Measurements from ENCODE around the gene INPP1.
A peak's percentile ranks its signal among the peaks of the same experiment; 100 is the strongest.

The INPP1 gene

DNA sequence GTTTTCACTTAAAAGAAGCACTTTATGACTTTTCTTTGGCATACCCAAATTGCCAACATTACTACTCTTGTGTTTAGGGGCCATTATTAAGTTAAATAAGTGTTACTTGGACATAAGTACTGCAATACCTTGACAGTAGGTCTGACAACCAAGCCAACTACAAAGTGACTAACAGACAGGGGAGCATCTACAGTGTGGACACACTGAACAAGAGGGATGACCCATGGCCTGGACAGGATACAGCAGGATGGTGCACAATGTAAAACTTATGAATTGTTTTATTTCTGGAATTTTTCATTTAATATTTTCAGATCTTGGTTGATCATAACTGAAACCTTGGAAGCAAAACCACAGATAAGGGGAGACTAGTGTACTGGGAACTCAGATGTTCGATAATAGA is 4.0 kb upstream of the INPP1 start:
- Histone ChIP-seq H3K4me2 (ENCODE audit: low read length) (no peak overlapping the region), H3K9ac (ENCODE audit: low read length) (no peak overlapping the region), H3K36me3 (ENCODE audit: insufficient read depth, low read length) (no peaks in the 10 kb centered on the region), H3K27me3 (ENCODE audit: insufficient read depth, low read length) (no peaks in the 10 kb centered on the region), H3K9me2 (ENCODE audit: low read depth, low read length) (no peaks in the 10 kb centered on the region), H4K20me1 (ENCODE audit: insufficient read depth, low read length) (no peaks in the 10 kb centered on the region), H3K79me2 (ENCODE audit: insufficient read depth, low read length) (no peaks in the 10 kb centered on the region), H3K4me1 (ENCODE audit: insufficient read depth, low read length, severe bottlenecking) (peaks cover 9% of the 10 kb centered on the region), H3F3A (ENCODE audit: insufficient read depth, low read length) (no peaks in the 10 kb centered on the region), H2AFZ (ENCODE audit: low read length) (no peak overlapping the region), H3K27ac (ENCODE audit: low read depth, low read length, poor library complexity, severe bottlenecking) (no peak overlapping the region), H3K4me3 (ENCODE audit: low read depth, low read length, poor library complexity, severe bottlenecking) (no peak overlapping the region), H3K9me3 (ENCODE audit: low read length) (no peaks in the 10 kb centered on the region)
- no peak for TF ChIP-seq EZH2 (IDR thresholded peaks at IDR 0.05; ENCODE audit: borderline replicate concordance, low read length)

- H3K27ac ChIP-seq (ENCODE audit: low read depth, low read length, poor library complexity, severe bottlenecking) = no peak overlapping the region
- no peak overlapping the region for H3K4me2 ChIP-seq (ENCODE audit: low read length)
- H3F3A ChIP-seq (ENCODE audit: insufficient read depth, low read length) = no peaks in the 10 kb centered on the region
These were observed 3.0 kb upstream of the INPP1 start for GRCh38 chr2:190340369-190340768.

DNA sequence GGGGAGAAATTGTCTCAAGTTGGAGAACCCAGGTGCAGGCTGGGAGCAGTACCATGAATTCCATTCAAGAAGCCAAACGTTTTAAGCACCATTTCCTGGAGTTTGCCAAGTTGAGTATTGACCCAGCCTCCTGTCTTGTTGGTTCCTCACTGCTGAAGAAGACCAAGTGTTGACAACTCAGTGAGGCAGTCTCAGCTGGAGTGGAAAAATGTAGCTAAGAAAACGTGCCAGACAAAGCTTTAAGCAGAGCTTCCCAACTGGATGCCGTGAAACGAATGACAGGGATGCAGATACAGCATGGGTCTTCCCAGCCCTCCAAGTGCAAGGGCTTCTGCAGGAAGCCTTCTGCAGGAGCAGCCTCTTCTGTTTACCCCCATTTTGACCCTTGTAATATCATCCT is 778 bp upstream of the INPP1 start:
- Histone ChIP-seq H3K4me2 (ENCODE audit: low read length) (no peak overlapping the region), H3K4me3 (ENCODE audit: low read depth, low read length, poor library complexity, severe bottlenecking) (no peak overlapping the region), H3K27ac (ENCODE audit: low read depth, low read length, poor library complexity, severe bottlenecking) (no peak overlapping the region), H3K9me3 (ENCODE audit: low read length) (no peaks in the 10 kb centered on the region), H4K20me1 (ENCODE audit: insufficient read depth, low read length) (no peaks in the 10 kb centered on the region), H3K27me3 (ENCODE audit: insufficient read depth, low read length) (no peaks in the 10 kb centered on the region), H3F3A (ENCODE audit: insufficient read depth, low read length) (no peaks in the 10 kb centered on the region), H3K9me2 (ENCODE audit: low read depth, low read length) (no peaks in the 10 kb centered on the region), H2AFZ (ENCODE audit: low read length) (no peak overlapping the region), H3K9ac (ENCODE audit: low read length) (no peak overlapping the region), H3K79me2 (ENCODE audit: insufficient read depth, low read length) (no peaks in the 10 kb centered on the region), H3K36me3 (ENCODE audit: insufficient read depth, low read length) (no peaks in the 10 kb centered on the region), H3K4me1 (ENCODE audit: insufficient read depth, low read length, severe bottlenecking) (peaks cover 14% of the 10 kb centered on the region)
- TF ChIP-seq EZH2 (IDR thresholded peaks at IDR 0.05; ENCODE audit: borderline replicate concordance, low read length) (no peak), CTCF (IDR thresholded peaks at IDR 0.05; ENCODE audit: low read length) (no peak)

More at GRCh38 chr2:190340369-190340768, 3.0 kb upstream of the INPP1 start:
- Histone ChIP-seq H3K4me1 (ENCODE audit: insufficient read depth, low read length, severe bottlenecking) (peaks cover 14% of the 10 kb centered on the region), H3K9me2 (ENCODE audit: low read depth, low read length) (no peaks in the 10 kb centered on the region), H3K79me2 (ENCODE audit: insufficient read depth, low read length) (no peaks in the 10 kb centered on the region), H3K4me3 (ENCODE audit: low read depth, low read length, poor library complexity, severe bottlenecking) (no peak overlapping the region), H2AFZ (ENCODE audit: low read length) (no peak overlapping the region), H4K20me1 (ENCODE audit: insufficient read depth, low read length) (no peaks in the 10 kb centered on the region), H3K9ac (ENCODE audit: low read length) (no peak overlapping the region), H3K36me3 (ENCODE audit: insufficient read depth, low read length) (no peaks in the 10 kb centered on the region), H3K27me3 (ENCODE audit: insufficient read depth, low read length) (no peaks in the 10 kb centered on the region), H3K9me3 (ENCODE audit: low read length) (no peaks in the 10 kb centered on the region)
- TF ChIP-seq EZH2 (IDR thresholded peaks at IDR 0.05; ENCODE audit: borderline replicate concordance, low read length) = no peak
- TF ChIP-seq CTCF (IDR thresholded peaks at IDR 0.05; ENCODE audit: low read length) = no peak

GRCh38 chr2:190343089-190343535 is 277 bp upstream of the INPP1 start:
- no peaks in the 10 kb centered on the region for H3K9me3 ChIP-seq (ENCODE audit: low read length)
- TF ChIP-seq EZH2 (IDR thresholded peaks at IDR 0.05; ENCODE audit: borderline replicate concordance, low read length) (no peak), CTCF (IDR thresholded peaks at IDR 0.05; ENCODE audit: low read length) (no peak)
- peak overlapping the region; percentile 56 for H3K4me3 ChIP-seq (ENCODE audit: low read depth, low read length, poor library complexity, severe bottlenecking)
- H4K20me1 ChIP-seq (ENCODE audit: insufficient read depth, low read length) = no peaks in the 10 kb centered on the region
- no peak overlapping the region for H2AFZ ChIP-seq (ENCODE audit: low read length)
- peaks cover 14% of the 10 kb centered on the region for H3K4me1 ChIP-seq (ENCODE audit: insufficient read depth, low read length, severe bottlenecking)
- H3K9ac ChIP-seq (ENCODE audit: low read length) = no peak overlapping the region; the same call in 1 of the 2 replicates
- no peak overlapping the region for H3K27ac ChIP-seq (ENCODE audit: low read depth, low read length, poor library complexity, severe bottlenecking)
- H3K9me2 ChIP-seq (ENCODE audit: low read depth, low read length) = no peaks in the 10 kb centered on the region
- H3F3A ChIP-seq (ENCODE audit: insufficient read depth, low read length) = no peaks in the 10 kb centered on the region
- H3K36me3 ChIP-seq (ENCODE audit: insufficient read depth, low read length) = no peaks in the 10 kb centered on the region
- H3K79me2 ChIP-seq (ENCODE audit: insufficient read depth, low read length) = no peaks in the 10 kb centered on the region
- H3K4me2 ChIP-seq (ENCODE audit: low read length) = peak overlapping the region; percentile 81
- H3K27me3 ChIP-seq (ENCODE audit: insufficient read depth, low read length) = no peaks in the 10 kb centered on the region

All from OCI-LY1 (cell line).